ENCODE data around the gene DUSP7.
A peak's percentile ranks its signal among the peaks of the same experiment; 100 is the strongest.

The DUSP7 gene

DNA sequence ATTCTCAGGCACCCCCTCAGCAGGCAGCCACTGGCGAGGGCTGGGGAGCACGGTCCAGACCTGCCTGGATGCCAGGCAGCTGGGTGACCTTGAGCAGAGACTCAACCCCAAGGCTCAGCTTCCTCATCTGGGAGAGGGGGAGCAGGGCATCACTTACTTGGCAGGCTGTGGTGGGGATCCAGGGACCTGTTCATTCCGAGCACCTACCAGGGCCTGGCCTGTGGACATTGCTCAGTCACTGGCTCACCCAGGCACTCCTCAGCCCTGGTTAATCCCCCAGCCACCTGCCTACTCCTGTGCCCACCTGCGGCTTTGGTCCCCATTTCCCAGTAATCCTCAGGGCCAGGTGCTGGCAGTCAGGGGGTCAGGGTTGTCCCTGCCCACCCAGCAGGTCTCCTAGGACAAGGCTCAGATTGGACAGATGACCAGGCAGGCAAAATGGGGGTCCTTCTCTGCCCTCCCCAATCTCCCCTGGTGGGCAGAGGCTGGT, 51.4 kb downstream of the DUSP7 start:
- DNase-seq: no peak

DNA sequence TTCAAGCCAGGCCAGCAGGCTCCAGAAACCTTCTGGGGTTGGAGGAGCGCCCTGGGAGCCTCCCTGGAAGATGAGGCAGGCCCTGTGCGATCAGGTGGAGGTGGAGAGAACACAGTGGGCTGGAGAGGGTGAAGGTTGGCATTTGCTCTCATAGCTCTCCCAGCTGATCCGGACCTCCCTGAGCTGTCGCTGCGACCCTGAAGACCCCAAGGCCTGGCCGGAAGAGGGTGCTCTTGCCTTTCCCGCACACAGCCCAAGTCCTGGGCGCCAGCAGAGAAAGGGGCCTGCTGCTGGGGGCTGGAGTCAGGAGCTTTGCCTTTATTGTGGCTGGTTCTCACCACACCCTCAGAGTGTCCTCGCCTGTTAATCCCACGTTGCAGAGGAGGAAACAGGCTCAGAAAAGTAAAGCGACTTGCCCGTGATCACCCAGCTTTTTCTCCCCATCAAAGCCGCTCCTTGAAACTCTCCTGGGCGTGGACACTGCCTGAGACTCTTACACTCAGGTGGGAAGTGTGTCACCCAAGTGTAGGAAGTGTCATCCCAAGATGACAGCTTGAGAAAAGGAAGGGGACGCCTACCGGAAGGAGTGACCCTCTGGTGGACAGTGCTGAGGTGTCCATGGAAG, 52.1 kb downstream of the DUSP7 start:
- peak; percentile 31 for DNase-seq

DNA sequence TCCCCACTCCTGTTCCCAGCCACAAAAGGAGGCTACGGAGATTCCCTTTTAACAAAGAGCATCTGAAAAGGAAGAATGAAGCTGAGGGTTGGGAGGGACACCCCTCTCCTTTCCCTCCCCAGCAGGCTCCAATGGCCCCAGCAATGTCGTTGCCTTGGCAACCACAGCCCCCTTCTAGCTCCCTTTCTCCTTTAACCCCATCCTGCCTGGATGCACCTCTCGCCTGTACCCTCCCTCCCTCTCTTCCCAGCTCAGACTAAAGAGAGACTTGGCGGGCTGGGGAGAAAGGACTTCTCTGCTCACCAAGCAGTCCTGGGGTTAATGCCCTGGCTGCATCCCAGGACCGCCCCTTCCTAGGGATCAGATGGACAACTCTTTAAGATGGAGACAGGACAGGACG, 53.6 kb downstream of the DUSP7 start:
- no peak for DNase-seq

DNA sequence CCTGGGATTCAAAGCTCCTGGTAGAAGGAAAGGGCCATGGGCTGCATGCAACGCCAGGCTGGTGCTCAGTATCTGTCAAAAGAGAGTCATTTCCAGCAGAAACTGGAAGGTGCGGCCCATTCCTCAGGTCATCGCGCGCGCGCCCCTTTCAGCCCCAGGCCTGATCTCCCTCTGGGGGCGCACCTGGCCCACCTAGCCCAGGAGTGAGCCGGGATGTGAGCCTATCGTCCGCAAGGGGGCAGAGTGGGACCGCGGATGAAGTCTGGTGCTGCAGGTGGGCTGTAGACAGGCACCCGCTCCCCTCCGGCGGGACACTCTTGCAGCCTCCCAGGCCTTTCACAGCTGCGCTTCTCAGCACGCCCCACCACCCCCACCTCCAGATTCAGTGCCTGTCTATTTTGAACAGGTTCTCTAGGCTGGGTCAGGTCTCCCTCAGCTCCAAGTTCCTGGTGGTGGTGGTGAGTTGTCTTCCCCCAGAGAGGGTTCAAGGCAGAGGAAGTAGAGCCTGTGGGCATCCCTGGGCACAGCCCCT, 54.9 kb downstream of the DUSP7 start:
- DNase-seq: peak; percentile 46

DNA sequence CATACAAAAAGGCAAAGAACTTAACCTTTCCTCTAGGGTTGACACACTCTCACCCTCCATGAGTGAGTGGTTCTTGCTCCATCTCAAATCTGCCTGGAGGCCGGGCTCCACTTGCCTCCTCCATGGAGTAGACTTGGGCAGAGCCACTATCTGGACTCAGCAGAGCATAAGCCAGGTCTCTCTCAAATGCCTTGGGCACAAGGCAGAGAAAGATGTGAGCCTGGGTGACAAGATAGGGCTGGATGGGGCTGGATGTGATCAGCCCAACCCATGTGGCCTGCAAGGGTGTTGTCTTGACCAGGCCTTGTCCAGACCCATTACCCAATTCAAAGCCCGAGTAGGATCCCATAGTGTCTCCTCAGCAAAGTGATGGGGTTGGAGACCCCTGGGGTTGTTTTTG, 56.5 kb downstream of the DUSP7 start:
- no peak for DNase-seq

All from HCEC 1CT (cell line).